ENCODE measurements around the gene MAPK14.
"Not testable (repeated sequence)": the region's sequence is repeated elsewhere in the genome, so short reads cannot be mapped to it uniquely, and the experiment has no call there.

The MAPK14 gene

DNA sequence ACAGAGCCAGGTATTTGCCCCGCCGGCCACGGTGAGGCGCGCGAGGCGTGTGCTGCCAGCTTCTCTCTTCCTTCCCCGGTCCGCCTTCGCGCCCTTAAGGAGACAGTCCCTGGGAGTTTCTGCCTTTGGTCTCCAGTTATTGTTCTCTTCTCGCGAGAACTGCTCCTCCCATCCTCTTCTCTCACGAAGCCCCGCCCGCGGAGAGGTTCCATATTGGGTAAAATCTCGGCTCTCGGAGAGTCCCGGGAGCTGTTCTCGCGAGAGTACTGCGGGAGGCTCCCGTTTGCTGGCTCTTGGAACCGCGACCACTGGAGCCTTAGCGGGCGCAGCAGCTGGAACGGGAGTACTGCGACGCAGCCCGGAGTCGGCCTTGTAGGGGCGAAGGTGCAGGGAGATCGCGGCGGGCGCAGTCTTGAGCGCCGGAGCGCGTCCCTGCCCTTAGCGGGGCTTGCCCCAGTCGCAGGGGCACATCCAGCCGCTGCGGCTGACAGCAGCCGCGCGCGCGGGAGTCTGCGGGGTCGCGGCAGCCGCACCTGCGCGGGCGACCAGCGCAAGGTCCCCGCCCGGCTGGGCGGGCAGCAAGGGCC is at the start of gene MAPK14:
Gene MAPK14, plus strand, starts transcription at position 308 of the 587 bp plus-strand sequence. CDS start 350 bp downstream, outside the sequence.
- peak; percentile 100 for DNase-seq (ENCODE audit: low read depth)

DNA sequence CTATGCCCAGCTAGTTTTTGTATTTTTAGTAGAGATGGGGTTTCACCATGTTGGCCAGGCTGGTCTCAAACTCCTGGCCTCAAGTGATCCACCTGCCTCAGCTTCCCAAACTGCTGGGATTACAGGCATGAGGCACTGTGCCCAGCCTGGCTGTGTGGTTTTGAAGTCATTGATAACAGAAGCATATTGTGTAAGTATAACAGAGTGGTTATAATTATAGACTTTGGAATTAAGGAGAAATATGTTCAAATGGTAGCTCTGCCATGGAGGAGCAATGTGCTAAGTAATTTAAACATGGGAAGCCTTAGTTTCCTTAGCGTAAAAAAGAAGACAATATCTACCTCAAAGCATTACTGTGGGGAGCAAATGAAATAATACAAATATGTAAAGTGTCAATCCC is 47.5 kb upstream of the MAPK14 start:
- DNase-seq (ENCODE audit: low read depth), result not testable (repeated sequence)

DNA sequence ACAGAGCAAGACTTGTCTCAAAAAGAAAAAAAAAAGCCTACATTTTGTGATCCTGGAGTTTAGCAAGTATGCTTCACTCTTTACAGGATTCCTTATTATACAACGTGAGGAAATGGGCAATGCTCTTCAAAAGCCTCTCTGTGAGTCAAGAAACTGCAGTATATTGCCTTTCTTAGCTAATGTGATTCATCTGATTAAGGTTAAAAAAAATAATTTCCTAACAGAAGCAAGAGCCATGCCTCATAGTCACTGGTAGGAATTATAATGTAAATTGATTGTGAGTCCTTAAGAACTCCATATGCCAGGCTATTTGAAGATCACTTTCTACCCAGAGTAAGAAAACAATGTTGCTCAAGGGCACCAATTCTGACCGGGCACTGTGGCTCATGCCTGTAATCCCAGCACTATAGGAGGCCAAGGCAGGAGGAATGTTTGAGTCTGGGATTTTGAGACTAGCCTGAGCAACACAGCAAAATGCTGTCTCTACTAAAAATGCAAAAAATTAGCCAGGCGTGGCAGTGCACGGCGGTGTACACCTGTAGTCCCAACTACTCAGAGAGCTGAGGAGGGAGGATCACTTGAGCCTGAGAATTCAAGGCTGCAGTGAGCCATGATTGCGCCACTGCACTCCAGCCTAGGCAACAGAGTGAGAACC is 46.5 kb upstream of the MAPK14 start:
- DNase-seq (ENCODE audit: low read depth), result no peak

DNA sequence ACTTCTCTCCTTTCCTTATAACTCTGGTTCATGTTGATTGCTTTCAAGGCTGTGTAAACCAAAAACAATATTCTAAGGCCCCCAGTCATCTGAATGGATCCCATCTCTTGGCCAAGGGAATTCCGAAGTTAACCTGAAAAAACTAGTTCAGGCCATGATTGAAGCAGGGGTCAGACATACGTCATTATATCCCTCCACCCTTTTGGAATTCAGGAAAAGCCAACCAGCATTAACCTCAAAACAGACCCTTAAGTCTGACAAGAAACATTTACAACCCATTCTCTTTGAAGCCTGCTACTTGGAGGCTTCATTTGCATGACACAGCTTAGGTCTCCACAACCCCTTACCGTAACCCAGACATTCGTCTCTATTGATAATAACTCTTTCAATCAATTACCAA is 42.9 kb upstream of the MAPK14 start:
- no peak for DNase-seq (ENCODE audit: low read depth)

DNA sequence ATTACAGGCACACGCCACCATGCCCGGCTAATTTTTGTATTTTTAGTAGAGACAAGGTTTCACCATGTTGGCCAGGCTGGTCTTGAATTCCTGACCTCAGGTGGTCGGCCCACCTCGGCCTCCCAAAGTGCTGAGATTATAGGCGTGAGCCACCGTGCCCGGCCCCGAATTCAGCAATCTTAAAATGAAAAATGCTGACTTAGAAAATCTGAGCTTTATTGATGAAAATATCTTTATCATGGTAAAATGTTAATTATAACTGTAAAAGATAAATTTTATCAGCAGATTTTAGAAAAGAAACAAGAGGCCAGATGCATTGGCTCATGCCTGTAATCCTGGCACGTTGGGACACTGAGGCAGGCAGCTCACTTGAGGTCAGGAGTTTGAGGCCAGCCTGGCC is 39.6 kb upstream of the MAPK14 start:
- not testable (repeated sequence) for DNase-seq (ENCODE audit: low read depth)

DNA sequence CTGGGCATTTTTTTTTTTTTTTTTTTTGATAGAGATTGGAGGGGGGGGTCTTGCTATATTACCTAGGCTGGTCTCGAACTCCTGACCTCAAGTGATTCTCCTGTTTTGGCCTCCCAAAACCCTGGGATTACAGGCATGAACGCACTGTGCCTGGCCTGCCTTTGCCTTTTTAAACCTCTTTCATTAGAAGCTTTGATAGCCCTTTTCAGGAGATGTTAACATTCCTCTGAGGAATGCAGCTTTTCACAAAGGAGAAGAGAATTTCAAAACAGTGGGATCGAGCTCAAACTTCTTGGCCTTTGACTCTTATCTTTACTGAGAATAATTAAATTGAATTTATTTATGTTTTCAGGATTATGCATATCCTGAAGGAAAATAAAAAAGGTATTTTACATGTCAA is 34.5 kb upstream of the MAPK14 start:
- no peak for DNase-seq (ENCODE audit: low read depth)

DNA sequence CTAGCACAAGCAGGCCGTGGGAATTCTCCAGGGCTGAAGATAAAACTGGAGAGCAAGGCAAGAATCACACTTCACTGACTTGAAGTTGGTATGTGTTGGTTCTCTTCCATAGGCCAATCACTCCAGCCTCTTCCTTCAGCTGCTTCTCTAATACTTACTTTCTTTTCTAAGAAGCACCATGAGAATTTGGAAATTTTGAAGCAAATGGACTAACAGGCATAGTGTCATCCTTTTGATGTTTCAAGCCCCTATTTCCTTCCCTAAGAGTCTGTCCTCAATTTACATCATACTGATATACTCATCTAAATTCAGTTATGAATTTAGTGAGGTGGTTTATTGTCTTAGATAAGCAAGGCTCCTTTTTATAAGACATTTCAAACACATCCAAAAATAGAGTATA is 27.2 kb upstream of the MAPK14 start:
- DNase-seq (ENCODE audit: low read depth), result no peak

DNA sequence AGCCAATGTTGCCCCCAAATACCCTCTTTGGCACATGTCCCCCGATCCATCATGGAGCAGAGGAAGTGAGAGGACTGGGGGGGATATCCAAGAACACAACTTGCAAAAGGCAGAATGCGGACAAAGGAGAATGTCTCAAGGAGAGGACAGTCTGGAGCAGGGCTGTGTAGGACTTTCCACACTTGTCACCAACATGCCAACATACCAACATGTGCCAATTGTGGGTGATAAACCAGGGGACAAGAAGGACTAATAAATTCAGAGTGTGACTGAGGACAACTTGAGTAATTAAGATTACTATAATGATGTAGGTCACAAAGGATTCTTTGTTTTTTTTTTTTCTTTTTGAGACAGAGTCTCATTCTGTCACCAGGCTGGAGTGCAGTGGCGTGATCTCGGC is 11.9 kb upstream of the MAPK14 start:
- no peak for DNase-seq (ENCODE audit: low read depth)

DNA sequence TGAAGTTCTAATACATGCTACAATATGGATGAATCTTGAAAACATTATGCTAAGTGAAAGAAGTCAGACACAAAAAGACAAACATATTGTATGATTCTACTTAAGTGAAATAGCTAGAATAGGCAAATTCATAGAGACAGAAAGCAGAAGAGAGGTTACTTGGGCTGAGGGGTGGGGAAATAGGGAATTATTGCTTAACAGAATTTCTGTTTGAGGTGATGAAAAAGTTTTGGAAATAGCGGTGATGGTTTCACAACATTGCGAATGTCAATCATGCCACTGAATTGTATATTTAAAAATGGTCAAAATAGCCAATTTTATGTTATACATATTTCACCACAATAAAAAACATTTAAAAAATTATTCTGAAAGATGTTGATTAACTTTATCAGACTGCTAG is 9.3 kb upstream of the MAPK14 start:
- DNase-seq (ENCODE audit: low read depth), result no peak

DNA sequence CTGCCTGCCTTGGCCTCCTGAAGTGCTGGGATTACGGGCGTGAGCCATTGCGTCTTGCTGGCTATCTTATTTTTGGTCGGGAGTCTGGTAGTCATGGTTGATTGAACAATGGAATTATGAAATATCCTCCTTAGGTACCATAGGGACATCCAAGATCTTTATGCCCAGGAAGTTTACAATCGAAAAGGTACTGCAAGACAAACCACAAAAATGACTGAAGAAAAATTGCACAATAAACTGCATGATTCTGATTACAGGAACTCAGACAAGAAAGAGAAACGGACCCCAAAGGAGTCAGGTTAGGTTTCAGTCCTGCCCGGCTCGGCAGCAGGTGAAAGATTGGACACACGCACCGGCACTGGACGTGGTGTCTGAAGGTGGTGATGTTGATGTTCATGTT is 8.4 kb upstream of the MAPK14 start:
- DNase-seq (ENCODE audit: low read depth), result no peak

DNA sequence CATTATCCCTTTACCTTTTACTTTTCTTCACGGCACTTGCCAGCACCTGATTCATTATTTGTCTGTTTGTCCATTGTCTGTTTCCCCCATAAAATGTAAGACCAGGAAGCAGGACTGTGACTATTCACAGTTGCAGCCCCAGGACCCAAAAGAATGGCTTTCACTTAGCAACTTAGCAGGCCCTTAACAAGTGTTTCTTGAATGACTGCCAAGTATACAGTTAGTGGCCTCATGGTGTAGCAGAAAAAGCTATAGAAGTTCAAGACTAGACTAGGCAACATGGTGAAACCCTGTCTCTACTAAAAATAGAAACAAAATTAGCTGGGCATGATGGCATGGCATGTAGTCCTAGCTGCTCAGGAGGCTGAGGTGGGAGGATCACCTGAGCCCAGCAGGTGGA is 7.5 kb upstream of the MAPK14 start:
- no peak for DNase-seq (ENCODE audit: low read depth)

DNA sequence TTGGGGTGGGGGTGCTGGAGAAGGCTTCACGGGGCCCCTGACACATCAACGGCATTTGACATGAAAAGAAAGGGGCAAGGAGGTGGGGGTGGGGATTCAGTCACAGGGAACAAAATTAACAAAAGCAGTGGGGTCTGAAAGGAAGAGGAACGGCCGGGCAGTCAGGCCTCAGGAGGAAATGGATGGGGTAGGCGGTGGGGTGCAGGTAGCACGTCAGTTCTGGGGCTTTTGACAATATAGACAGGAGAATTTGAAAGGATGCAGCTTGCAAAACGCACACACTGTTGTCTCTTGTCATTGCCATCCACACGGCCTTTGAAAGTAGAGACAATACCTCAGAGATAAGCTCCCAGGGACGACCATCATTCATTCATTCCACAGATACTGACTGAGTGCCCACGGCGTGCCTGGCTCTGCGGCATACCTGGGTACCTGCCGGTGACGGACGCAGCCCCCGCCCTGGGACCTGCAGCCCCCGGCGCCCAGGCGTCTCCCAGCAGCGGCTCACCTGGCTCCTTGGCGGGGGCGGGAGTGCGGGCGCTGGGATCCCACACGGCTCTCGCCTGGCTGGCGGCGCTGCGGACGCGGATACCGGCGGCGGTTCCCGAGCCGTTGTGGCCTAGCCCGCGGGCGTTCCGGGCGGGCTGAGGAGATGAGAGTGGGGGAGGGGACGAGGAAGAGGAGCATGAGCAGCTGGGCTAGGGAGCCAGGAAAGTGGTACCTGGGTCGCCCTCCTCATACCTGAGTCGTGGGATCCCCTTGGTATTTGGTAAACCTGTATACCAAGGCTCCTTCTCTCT is 3.4 kb upstream of the MAPK14 start, which contains the start of gene SLC26A8:
Gene SLC26A8, minus strand, starts transcription at position 646 of the 800 bp plus-strand sequence. CDS start 4,934 bp downstream, outside the sequence.
- DNase-seq (ENCODE audit: low read depth), result no peak

DNA sequence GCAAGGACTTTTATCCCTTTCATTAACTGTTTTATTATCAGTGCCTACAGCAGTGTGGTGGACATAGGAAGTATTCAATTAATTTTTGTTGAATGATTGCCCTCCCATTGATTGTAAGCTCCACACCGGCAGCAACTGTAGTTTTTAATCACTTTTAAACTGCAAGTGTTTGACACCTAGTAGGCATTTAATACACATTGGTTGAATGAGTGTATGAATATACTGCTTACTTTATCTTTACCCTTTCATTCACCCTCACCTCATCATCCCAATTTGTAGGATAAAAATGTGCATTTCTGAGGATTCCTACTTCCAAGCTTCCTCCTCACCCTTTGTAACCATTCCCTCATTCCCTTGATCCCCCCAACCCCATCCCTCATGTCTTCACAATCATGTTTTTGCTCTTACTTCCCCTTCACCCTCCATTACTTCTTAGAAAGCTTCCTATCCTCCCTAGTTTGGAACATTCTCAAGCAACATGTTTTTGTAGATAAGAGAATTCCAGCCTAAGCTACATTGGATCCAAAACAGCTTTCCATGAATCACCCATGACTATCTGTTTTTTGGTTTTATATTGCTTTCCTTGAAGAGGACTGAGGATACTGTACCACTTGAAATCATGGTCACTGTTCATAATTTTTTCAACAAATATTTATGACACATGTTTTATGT is 2.2 kb upstream of the MAPK14 start:
- peak; percentile 17 for DNase-seq (ENCODE audit: low read depth)

DNA sequence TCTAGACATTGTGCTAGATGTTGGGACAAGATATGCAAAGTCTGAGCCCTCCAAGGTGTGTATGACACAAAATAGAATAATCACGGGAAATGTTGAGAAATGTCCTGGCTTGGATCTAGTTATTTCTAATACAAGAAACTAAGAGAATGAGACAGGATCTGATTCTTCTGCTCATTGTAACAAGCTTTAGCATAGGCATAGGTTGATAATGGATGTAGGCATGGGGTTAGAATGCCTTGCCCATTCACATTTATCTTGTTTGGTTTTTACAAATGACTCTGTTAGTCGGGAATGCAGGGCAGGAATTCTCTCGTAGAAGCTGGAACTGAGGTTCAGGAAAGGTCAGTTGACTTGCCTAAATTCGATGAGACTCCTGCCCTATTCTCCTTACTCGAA is 1.7 kb upstream of the MAPK14 start:
- peak; percentile 39 for DNase-seq (ENCODE audit: low read depth)

DNA sequence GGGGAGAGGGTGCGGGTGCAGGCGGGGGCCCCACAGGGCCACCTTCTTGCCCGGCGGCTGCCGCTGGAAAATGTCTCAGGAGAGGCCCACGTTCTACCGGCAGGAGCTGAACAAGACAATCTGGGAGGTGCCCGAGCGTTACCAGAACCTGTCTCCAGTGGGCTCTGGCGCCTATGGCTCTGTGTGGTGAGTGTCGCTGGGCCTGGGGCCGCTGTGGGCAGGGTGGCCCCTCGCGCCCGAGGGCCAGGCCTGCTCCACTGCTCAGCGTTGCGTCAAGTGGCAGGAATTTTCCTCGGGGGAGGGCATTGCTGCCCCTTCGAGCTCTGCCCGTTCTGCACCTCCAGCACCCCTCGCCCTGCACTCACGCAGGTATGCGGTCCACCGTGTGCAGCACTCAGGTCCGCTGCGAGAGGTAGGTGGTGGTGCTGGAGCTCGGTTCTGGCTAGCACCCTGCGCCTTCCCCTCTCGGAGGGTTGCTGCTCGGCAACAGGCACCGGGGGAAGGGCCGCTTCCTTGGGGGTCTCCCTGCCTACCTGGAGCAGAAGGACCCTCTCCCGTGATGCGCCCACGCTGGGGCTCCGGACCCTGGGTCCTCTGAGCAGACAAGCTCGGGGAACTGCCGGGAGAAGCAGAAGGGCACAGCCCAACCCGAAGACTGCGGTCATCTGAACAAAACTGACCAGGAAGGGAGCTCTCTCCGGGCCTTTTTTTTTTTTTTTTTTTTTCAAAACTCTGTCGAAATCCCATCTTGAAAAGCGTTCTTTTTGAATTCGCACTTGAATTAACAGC is 674 bp downstream of the MAPK14 start:
- peak; percentile 15 for DNase-seq (ENCODE audit: low read depth)

DNA sequence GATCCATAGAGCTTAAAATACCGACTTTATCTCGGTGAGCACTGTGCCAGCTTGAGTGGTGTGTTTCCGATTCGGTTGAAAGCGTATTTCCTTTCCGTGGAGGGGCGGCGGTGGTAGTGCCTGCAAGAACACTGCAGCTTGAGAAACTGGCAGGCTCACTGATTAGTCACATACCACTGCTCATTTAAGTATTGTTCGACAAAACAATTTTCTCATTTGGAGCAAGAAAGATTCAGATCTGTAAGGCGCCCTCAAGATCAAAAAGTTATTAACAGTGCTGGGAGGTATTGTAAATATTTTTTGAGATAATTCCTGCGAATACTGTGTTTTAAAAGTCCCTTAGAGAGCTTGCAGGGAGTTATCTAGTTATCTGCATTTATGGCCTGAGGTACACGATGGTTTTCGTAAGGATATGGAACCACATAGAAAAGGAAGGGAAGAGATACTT is 1.3 kb downstream of the MAPK14 start:
- peak; percentile 63 for DNase-seq (ENCODE audit: low read depth)

DNA sequence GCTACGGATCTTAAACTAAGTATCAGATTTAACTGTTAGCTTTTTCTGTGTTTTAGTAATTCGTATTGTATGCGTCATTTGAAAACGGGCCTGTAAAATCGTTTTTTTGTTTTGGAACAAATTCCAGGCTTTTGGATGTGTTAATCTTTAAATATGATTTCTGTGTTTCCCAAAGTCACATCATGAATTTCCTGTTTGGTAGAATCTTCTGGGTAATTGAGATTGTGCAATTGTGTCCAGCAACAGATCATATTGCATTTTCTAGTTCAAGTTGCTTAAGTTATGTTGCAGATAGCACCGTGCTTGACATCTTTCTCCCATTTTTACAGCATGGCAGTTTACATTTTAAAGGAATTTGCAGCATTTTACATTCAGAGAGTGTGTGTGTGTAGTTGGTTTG is 1.9 kb downstream of the MAPK14 start:
- peak; percentile 7 for DNase-seq (ENCODE audit: low read depth)

DNA sequence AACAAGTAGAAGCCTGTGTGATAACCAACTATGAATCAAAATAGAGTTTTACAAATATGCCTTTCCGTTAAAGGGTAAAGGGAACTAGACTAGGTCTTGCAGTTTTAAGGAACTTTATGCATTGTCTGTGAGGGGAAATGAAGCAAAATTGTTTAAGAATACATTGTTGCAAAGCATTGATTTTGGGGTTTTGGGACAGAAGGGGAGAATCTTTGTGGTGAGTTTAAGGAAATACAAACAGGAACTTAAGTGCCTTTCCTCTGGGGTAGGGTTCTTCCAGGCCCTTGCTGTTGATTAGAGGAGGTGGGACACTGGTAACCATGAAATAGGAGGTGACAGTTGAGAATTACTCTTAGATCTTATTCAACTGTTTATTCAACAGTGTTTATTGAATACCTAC is 4.7 kb downstream of the MAPK14 start:
- no peak for DNase-seq (ENCODE audit: low read depth)

DNA sequence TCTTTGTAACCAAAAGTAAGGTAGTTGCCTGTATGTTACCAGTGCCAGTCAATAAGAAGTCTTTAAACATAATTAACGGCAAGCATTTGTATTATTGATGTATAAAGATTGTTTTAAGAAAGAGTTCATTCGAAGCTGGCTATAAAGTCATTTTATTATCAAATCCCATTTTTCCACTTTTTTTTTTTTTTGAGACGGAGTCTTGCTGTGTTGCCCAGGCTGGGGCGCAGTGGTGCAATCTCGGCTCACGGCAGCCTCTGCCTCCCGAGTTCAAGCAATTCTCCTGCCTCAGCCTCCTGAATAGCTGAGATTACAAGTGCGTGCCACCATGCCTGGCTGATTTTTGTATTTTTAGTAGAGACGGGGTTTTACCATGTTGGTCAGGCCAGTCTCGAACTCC is 5.5 kb downstream of the MAPK14 start:
- DNase-seq (ENCODE audit: low read depth), result not testable (repeated sequence)

DNA sequence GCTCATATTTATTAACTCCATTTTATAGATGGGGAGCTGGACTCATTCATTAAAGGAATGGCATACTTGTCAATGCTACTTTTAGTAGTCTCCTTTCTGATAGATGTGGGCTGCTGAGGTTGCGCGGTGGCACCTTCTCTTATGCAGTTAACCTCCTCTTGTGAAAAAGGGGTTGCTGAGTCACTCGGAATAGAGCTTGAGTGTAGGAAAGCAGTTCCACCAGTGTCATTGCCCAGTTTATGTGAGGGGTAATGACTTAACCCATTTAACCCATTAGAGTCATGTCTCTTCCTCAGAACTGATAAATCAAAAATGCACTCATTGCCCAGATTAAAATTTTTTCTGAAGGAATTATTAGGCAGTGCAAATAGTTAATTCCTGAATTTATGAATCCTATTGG is 6.3 kb downstream of the MAPK14 start:
- DNase-seq (ENCODE audit: low read depth), result no peak

DNA sequence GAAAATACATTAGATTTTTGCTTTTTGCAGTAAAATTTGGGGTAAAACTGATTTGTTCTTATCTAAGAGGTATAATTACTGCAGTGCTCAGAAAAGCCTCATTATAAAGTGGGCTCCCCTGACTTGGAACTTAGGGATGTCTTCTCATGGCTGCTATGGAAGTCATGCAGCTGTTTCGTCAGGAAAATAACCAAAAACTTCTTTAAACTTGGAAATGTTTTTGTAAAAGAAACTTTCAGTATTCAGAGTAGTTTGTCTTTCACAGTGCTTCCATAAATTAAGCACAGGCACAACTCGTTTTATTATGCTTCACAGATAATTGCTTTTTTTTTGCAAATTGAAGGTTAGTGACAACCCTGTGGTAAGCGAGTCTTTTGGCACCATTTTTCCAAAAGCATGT is 6.8 kb downstream of the MAPK14 start:
- no peak for DNase-seq (ENCODE audit: low read depth)

DNA sequence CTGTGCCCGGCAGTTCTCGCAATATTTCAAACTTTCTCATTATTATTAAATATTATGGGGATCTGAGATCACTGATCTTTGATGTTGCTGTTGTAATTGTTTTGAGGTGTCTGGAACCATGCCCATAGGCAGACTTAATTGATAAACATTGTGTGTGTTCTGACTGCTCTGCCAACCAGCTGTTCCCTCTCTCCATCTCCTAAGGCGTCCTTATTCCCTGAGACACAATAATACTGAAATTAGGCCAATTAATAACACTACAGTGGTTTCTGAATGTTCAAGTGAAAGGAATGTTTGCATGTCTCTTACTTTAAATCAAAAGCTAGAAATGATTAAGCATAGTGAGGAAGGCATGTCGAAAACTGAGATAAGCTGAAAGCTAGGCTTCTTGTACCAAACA is 7.6 kb downstream of the MAPK14 start:
- no peak for DNase-seq (ENCODE audit: low read depth)
